SK-N-MC (cell line): Measurements from ENCODE around the gene STAG1.

Experiments used
- EZH2 ChIP-seq: fragments of 200-600 bp; sonication (generic); IDR thresholded peaks from one replicate; pipeline ENCODE4 v1.6.1; 2017; ENCODE audit warnings: antibody characterized with exemption
- FOXP2 ChIP-seq: optimal IDR thresholded peaks from 2 replicates; pipeline ENCODE3; 2011; ENCODE audit warnings: mild to moderate bottlenecking, moderate library complexity; ENCODE audit not compliant: insufficient read depth; ENCODE audit errors: extremely low read length, control extremely low read depth
- POLR2AphosphoS5 ChIP-seq: IDR thresholded peaks from 2 replicates; pipeline ENCODE4 v1.6.1; 2012; ENCODE audit warnings: mild to moderate bottlenecking, low read depth, low read length, borderline replicate concordance

DNA sequence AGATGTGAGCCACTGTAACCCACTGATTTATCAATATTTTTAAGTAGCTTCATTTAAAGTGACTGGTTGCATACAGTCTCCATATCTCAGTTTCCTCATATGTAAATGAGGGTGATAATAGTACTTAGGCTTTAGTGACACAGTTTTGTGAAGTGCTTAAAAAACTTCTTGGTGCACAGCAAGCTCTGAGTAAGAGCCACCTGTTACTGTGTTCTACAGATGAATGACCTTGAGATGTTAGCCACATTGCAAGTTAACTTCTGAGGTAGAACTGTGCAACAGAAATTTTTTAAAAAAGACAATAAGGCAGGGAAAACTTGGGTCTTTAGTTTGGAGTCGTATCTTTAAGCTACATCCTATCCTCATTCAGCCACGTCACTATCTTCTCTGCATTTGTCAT, 458.9 kb downstream of the STAG1 start:
- TF ChIP-seq EZH2 (no peak), POLR2AphosphoS5 (no peak), FOXP2 (no peak)
